Measurements from ENCODE around the gene PGC. TPM values are rescaled to one million over a fixed set of nuclear protein-coding genes. Genes with fewer than 3 reads are reported as not detected.

The PGC gene
- total and polyA plus RNA-seq, 2 of the 8 experiments (the other 6 are each of a cell fraction or from before 2014, with no cell fraction given): 0.09 TPM; not detected in 1

DNA sequence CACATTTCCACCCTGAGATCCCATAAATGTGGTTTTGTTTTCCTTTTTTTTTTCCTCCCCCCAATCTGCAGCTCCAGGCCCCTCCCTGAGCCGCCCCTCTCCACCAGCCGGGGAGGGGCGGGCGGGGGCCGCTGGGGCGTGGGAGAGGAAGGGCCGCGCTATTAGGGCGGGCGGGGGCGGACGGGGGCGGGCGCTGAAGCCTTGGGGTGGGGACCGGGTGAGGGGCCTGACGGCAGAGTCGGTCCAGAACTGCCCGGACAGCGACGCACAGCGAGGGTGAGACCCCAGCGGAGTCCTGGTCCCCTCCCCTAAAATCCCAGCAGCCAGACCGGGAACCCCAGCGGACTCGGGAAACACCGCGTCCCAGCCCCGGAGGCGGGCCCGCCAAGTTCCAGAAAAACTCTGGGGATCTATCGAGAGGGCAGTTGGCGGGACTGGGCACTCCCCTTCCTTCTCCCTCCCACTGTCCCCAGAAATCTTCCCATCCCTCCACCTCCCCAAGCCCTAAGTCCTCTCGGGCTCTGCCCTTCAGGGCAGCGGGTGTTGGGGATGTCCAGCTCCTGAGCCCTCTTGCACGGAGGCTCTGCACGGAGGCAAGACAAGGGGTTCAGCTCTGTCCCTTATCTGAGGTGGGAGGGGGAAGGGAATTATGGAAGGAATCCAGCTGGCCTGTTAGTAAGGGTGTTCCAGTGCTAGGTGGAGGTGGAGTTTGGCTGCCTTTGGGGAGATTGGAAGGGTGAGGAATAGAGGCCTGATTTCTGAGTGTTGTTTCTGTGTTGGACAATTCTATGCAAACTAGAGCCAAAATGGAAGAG, 33.6 kb upstream of the PGC start, which contains the start of gene PRICKLE4 (continued):
- no peak for TF ChIP-seq NANOG (IDR thresholded peaks at IDR 0.05; ENCODE audit: insufficient read depth, low read depth, low read length, poor library complexity, severe bottlenecking)

Measured in H1 (cell line).